GM19463 (cell line): ENCODE data around the gene MGAT4B.

ENCODE experiments used
- ATAC-seq: cut with Tn5 transposase; IDR thresholded peaks from one replicate; pipeline ENCODE4 v1.9.1; 2021; ENCODE audit warnings: mild to moderate bottlenecking, moderate library complexity; ENCODE audit not compliant: unreplicated experiment

The MGAT4B gene

DNA sequence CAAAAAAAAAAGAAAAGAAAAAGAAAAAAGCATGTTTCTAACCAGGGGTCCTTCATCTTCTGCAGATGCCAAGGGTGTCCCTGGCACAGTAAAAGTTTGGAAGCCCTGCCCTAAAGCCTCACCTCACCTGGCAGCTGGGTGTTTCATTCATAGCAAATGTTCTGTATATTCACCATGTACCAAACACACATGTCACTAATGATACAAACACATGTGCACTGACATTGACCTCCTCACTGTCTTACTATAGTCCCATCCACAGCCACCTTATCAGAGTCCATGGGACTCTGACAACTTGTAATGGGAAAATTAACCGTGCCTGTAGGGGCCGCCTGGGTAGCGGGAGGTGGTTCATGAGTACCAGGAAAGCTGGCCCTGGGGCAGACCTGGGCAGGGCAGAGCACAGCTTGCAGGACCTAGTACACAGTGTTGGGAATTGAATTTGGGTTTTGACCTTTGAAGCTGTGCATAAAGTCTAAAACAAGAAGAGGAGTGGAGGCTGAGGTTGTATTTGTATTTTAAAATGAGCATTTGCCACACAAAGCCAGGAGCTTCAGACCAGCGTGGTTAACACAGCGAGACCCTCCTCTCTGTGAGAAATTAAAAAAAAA lies 6.4 kb upstream of the MGAT4B start:
- no peak for ATAC-seq

- no peak for ATAC-seq
Observed at GRCh38 chr5:179812135-179812825, 5.6 kb upstream of the MGAT4B start.

DNA sequence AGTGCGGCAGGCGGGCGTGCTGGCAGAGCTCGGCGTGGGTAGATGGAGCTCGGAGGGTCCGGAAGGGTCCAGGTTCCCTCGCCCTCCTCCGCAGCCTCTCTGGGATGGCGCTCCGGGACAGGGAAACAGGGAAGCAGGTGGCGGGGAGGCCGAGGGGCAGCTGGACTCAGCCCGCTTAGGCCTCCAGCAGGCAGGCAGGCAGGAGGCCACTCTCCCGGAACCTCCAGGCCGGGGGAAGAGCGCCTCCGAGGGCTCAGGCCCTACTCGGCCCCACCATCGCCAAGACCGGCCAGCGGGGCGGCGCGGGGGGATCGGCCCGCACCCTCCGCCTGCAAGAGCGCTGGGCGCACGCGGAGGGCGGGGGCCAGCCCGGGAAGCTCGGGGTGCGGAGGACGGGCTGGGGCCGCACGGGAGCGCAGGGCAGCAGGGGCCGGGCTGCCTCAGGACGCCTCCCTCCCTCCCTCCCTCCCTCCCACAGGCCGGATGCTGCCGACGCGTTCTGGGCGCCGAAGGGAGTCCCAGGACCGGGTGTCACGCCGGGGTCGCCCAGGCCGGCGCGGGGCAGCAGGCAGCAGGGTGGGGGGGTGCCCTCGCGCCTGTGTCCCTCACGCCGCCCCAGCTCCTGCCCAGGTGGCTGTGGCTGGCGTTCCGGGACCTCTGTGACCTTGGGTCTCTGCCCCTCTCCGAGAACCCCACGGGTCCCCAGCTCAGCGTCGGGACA lies 977 bp downstream of the MGAT4B start:
- peak; percentile 26 for ATAC-seq

- ATAC-seq = no peak
Observed at GRCh38 chr5:179805070-179805528, 1.6 kb downstream of the MGAT4B start.

GRCh38 chr5:179804555-179804947 lies 2.1 kb downstream of the MGAT4B start:
- ATAC-seq = no peak

GRCh38 chr5:179803651-179804554 lies 2.8 kb downstream of the MGAT4B start:
- ATAC-seq = no peak

GRCh38 chr5:179802950-179803562 lies 3.6 kb downstream of the MGAT4B start:
- ATAC-seq = no peak

- no peak for ATAC-seq
Observed at GRCh38 chr5:179802207-179802883, 4.3 kb downstream of the MGAT4B start.

GRCh38 chr5:179801304-179802206 lies 5.1 kb downstream of the MGAT4B start:
- peak; percentile 38 for ATAC-seq

DNA sequence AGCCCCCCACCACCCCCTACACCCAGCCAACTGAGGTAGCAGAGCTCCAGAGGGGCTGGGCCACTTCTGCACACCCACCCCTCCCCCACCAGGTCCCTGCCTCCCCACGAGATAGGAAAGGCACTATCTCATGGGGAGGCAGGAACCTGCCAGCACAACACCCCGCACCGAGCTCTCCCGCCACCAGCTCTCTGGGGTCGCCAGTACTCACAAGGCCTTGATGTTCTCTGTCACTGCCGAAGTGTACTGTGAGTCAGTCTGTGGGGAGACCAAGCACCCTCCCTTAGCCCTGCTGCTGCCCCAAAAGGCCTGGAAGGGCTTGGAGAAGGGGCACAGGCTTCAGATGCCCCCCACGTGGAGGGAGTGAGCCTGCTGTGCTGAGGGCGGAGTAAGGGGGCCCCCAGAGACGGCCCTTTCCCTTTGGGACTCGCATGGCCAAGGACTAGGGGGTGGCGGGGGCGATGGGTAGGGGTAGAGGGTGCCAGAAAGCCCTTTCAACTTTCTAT lies 5.9 kb downstream of the MGAT4B start:
- no peak for ATAC-seq

GRCh38 chr5:179800071-179800695 lies 6.5 kb downstream of the MGAT4B start:
- no peak for ATAC-seq

GRCh38 chr5:179799644-179799973 lies 7.1 kb downstream of the MGAT4B start:
- ATAC-seq = no peak

- ATAC-seq = no peak
Observed at GRCh38 chr5:179798771-179799643, 7.7 kb downstream of the MGAT4B start.

- no peak for ATAC-seq
Observed at GRCh38 chr5:179798144-179798770, 8.4 kb downstream of the MGAT4B start.

DNA sequence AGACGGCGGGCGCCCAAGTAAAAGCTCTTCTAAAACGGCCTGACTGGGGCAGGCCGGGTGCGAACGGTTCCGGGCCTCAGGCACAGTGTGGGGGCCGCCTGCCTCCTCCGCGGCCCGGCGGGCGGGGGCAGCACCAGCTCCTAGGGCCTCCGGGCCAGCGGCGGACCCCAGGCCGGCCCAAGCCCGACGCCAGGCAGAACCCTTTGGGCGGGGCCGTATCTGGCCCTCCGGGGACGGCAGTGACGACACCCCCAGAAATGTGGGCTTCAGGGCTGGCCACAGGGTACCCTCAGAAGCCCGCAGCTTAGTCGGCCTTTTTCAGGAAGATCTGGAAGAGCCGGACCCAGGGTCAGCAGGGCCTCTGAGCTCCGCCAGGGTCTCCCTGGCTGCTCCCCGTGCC lies 8.9 kb downstream of the MGAT4B start:
- ATAC-seq = no peak

GRCh38 chr5:179796877-179797608 lies 9.6 kb downstream of the MGAT4B start:
- ATAC-seq = no peak
